ENCODE data around the gene CDYL. TPM values are rescaled to one million over a fixed set of nuclear protein-coding genes. Genes with fewer than 3 reads are reported as not detected.

The CDYL gene
- total RNA-seq, 1 donor = 72.3 TPM

- H3K4me1 ChIP-seq (ENCODE audit: insufficient read depth, low read length) = peaks cover 8% of the 10 kb centered on the region
- no peaks in the 10 kb centered on the region for H3K9me3 ChIP-seq (ENCODE audit: low read depth, low read length)
- no peak overlapping the region for H3K4me3 ChIP-seq (ENCODE audit: low read length)
- H3K27me3 ChIP-seq (ENCODE audit: insufficient read depth, low read length) = no peaks in the 10 kb centered on the region
Observed at GRCh38 chr6:4943716-4944115, 167.5 kb downstream of the CDYL start.

GRCh38 chr6:4944325-4944724 lies 168.1 kb downstream of the CDYL start:
- Histone ChIP-seq H3K9me3 (ENCODE audit: low read depth, low read length) (no peaks in the 10 kb centered on the region), H3K4me1 (ENCODE audit: insufficient read depth, low read length) (peaks cover 8% of the 10 kb centered on the region), H3K4me3 (ENCODE audit: low read length) (no peak overlapping the region), H3K27me3 (ENCODE audit: insufficient read depth, low read length) (no peaks in the 10 kb centered on the region)

- no peaks in the 10 kb centered on the region for H3K9me3 ChIP-seq (ENCODE audit: low read depth, low read length)
- H3K27me3 ChIP-seq (ENCODE audit: insufficient read depth, low read length) = no peaks in the 10 kb centered on the region
- H3K4me1 ChIP-seq (ENCODE audit: insufficient read depth, low read length) = peaks cover 8% of the 10 kb centered on the region
- no peak overlapping the region for H3K4me3 ChIP-seq (ENCODE audit: low read length)
Observed at GRCh38 chr6:4946521-4946920, 170.3 kb downstream of the CDYL start.

- H3K9me3 ChIP-seq (ENCODE audit: low read depth, low read length) = no peaks in the 10 kb centered on the region
- H3K27me3 ChIP-seq (ENCODE audit: insufficient read depth, low read length) = no peaks in the 10 kb centered on the region
- no peak overlapping the region for H3K4me3 ChIP-seq (ENCODE audit: low read length)
- H3K4me1 ChIP-seq (ENCODE audit: insufficient read depth, low read length) = no peaks in the 10 kb centered on the region
Observed at GRCh38 chr6:4947716-4948115, 171.5 kb downstream of the CDYL start.

- no peaks in the 10 kb centered on the region for H3K9me3 ChIP-seq (ENCODE audit: low read depth, low read length)
- H3K27me3 ChIP-seq (ENCODE audit: insufficient read depth, low read length) = no peaks in the 10 kb centered on the region
- no peak overlapping the region for H3K4me3 ChIP-seq (ENCODE audit: low read length)
- no peaks in the 10 kb centered on the region for H3K4me1 ChIP-seq (ENCODE audit: insufficient read depth, low read length)
Observed at GRCh38 chr6:4948781-4949450, 172.7 kb downstream of the CDYL start.

- Histone ChIP-seq H3K9me3 (ENCODE audit: low read depth, low read length) (no peaks in the 10 kb centered on the region), H3K4me3 (ENCODE audit: low read length) (no peak overlapping the region), H3K27me3 (ENCODE audit: insufficient read depth, low read length) (no peaks in the 10 kb centered on the region), H3K4me1 (ENCODE audit: insufficient read depth, low read length) (no peaks in the 10 kb centered on the region)
Observed at GRCh38 chr6:4950076-4950475, 173.9 kb downstream of the CDYL start.

GRCh38 chr6:4950836-4951533 lies 174.8 kb downstream of the CDYL start:
- Histone ChIP-seq H3K9me3 (ENCODE audit: low read depth, low read length) (no peaks in the 10 kb centered on the region), H3K4me3 (ENCODE audit: low read length) (no peak overlapping the region), H3K27me3 (ENCODE audit: insufficient read depth, low read length) (no peaks in the 10 kb centered on the region), H3K4me1 (ENCODE audit: insufficient read depth, low read length) (no peaks in the 10 kb centered on the region)

GRCh38 chr6:4953440-4953839 lies 177.2 kb downstream of the CDYL start:
- Histone ChIP-seq H3K9me3 (ENCODE audit: low read depth, low read length) (no peaks in the 10 kb centered on the region), H3K4me3 (ENCODE audit: low read length) (no peak overlapping the region), H3K27me3 (ENCODE audit: insufficient read depth, low read length) (no peaks in the 10 kb centered on the region), H3K4me1 (ENCODE audit: insufficient read depth, low read length) (no peaks in the 10 kb centered on the region)

- Histone ChIP-seq H3K27me3 (ENCODE audit: insufficient read depth, low read length) (no peaks in the 10 kb centered on the region), H3K4me3 (ENCODE audit: low read length) (no peak overlapping the region)
Observed at GRCh38 chr6:4956625-4957024, 180.4 kb downstream of the CDYL start.

GRCh38 chr6:4957521-4958231 lies 181.5 kb downstream of the CDYL start:
- no peaks in the 10 kb centered on the region for H3K4me1 ChIP-seq (ENCODE audit: insufficient read depth, low read length)
- H3K4me3 ChIP-seq (ENCODE audit: low read length) = no peak overlapping the region

More at GRCh38 chr6:4956625-4957024, 180.4 kb downstream of the CDYL start:
- no peaks in the 10 kb centered on the region for H3K4me1 ChIP-seq (ENCODE audit: insufficient read depth, low read length)
- no peaks in the 10 kb centered on the region for H3K9me3 ChIP-seq (ENCODE audit: low read depth, low read length)

GRCh38 chr6:4958624-4959023 lies 182.4 kb downstream of the CDYL start:
- Histone ChIP-seq H3K4me3 (ENCODE audit: low read length) (no peak overlapping the region), H3K27me3 (ENCODE audit: insufficient read depth, low read length) (no peaks in the 10 kb centered on the region), H3K4me1 (ENCODE audit: insufficient read depth, low read length) (no peaks in the 10 kb centered on the region), H3K9me3 (ENCODE audit: low read depth, low read length) (no peaks in the 10 kb centered on the region)

More at GRCh38 chr6:4957521-4958231, 181.5 kb downstream of the CDYL start:
- no peaks in the 10 kb centered on the region for H3K27me3 ChIP-seq (ENCODE audit: insufficient read depth, low read length)
- no peaks in the 10 kb centered on the region for H3K9me3 ChIP-seq (ENCODE audit: low read depth, low read length)

- H3K4me1 ChIP-seq (ENCODE audit: insufficient read depth, low read length) = no peaks in the 10 kb centered on the region
- no peaks in the 10 kb centered on the region for H3K27me3 ChIP-seq (ENCODE audit: insufficient read depth, low read length)
- no peaks in the 10 kb centered on the region for H3K9me3 ChIP-seq (ENCODE audit: low read depth, low read length)
- no peak overlapping the region for H3K4me3 ChIP-seq (ENCODE audit: low read length)
Observed at GRCh38 chr6:4961322-4962168, 185.3 kb downstream of the CDYL start.

GRCh38 chr6:4962905-4963304 lies 186.7 kb downstream of the CDYL start:
- Histone ChIP-seq H3K27me3 (ENCODE audit: insufficient read depth, low read length) (no peaks in the 10 kb centered on the region), H3K9me3 (ENCODE audit: low read depth, low read length) (no peaks in the 10 kb centered on the region), H3K4me1 (ENCODE audit: insufficient read depth, low read length) (no peaks in the 10 kb centered on the region), H3K4me3 (ENCODE audit: low read length) (no peak overlapping the region)

GRCh38 chr6:4964675-4965561 lies 188.7 kb downstream of the CDYL start:
- Histone ChIP-seq H3K27me3 (ENCODE audit: insufficient read depth, low read length) (no peaks in the 10 kb centered on the region), H3K4me3 (ENCODE audit: low read length) (no peak overlapping the region), H3K4me1 (ENCODE audit: insufficient read depth, low read length) (no peaks in the 10 kb centered on the region), H3K9me3 (ENCODE audit: low read depth, low read length) (no peaks in the 10 kb centered on the region)

Data from mononuclear cell (primary cell).